HepG2 (cell line): Measurements from ENCODE around the gene PSMD1. TPM values are rescaled to one million over a fixed set of nuclear protein-coding genes. Genes with fewer than 3 reads are reported as not detected.

Source experiments
- CEBPG ChIP-seq: IDR thresholded peaks from 2 replicates; pipeline ENCODE4 v1.6.1; 2016
- DBP ChIP-seq: sonication (generic); formaldehyde crosslinking; IDR thresholded peaks from 2 replicates; pipeline ENCODE4 v1.4.0; 2020; ENCODE audit warnings: missing genetic modification reagents; ENCODE audit errors: not compliant biosample characterization
- DZIP1 ChIP-seq: sonication (generic); formaldehyde crosslinking; IDR thresholded peaks from 2 replicates; pipeline ENCODE4 v1.5.0; 2020; ENCODE audit warnings: mild to moderate bottlenecking, missing genetic modification reagents
- IRF9 ChIP-seq: sonication (generic); formaldehyde crosslinking; IDR thresholded peaks from 2 replicates; pipeline ENCODE4 v1.8.0; 2022; ENCODE audit warnings: missing genetic modification reagents, mild to moderate bottlenecking, borderline replicate concordance
- KLF13 ChIP-seq: sonication (generic); formaldehyde crosslinking; IDR thresholded peaks from 2 replicates; pipeline ENCODE4 v1.4.0; 2020; ENCODE audit warnings: mild to moderate bottlenecking, missing genetic modification reagents
- NFRKB ChIP-seq: fragments of 450-650 bp; IDR thresholded peaks from 2 replicates; pipeline ENCODE4 v1.6.1; 2017
- NR2F2 ChIP-seq: IDR thresholded peaks from 2 replicates; pipeline ENCODE4 v1.6.1; 2012; ENCODE audit warnings: low read depth, inconsistent platforms, borderline replicate concordance
- PHB2 ChIP-seq: fragments of 450-650 bp; IDR thresholded peaks from 2 replicates; pipeline ENCODE4 v1.6.1; 2018; ENCODE audit not compliant: partially characterized antibody
- SKIL ChIP-seq: sonication (generic); formaldehyde crosslinking; IDR thresholded peaks from 2 replicates; pipeline ENCODE4 v1.8.0; 2022; ENCODE audit warnings: missing genetic modification reagents, mild to moderate bottlenecking, moderate library complexity, borderline replicate concordance
- ZFP36L2 ChIP-seq: sonication (generic); formaldehyde crosslinking; IDR thresholded peaks from 2 replicates; pipeline ENCODE4 v1.4.0; 2020; ENCODE audit warnings: missing genetic modification reagents
- ZNF253 ChIP-seq: sonication (generic); formaldehyde crosslinking; IDR thresholded peaks from 2 replicates; pipeline ENCODE4 v1.8.0; 2022; ENCODE audit warnings: mild to moderate bottlenecking, missing genetic modification reagents, borderline replicate concordance
- ZNF263 ChIP-seq: sonication (generic); formaldehyde crosslinking; IDR thresholded peaks from 2 replicates; pipeline ENCODE4 v1.4.0; 2020; ENCODE audit warnings: missing genetic modification reagents
- ZNF646 ChIP-seq: sonication (generic); formaldehyde crosslinking; IDR thresholded peaks from 2 replicates; pipeline ENCODE4 v1.9.0; 2021; ENCODE audit warnings: mild to moderate bottlenecking, missing genetic modification reagents
- ZNF660 ChIP-seq: sonication (generic); formaldehyde crosslinking; IDR thresholded peaks from 2 replicates; pipeline ENCODE4 v1.5.1; 2020; ENCODE audit warnings: mild to moderate bottlenecking, low read depth, missing genetic modification reagents, borderline replicate concordance
- ZNF766 ChIP-seq: sonication (generic); formaldehyde crosslinking; IDR thresholded peaks from 2 replicates; pipeline ENCODE4 v1.5.0; 2020; ENCODE audit warnings: missing genetic modification reagents, borderline replicate concordance
- ZNF781 ChIP-seq: sonication (generic); formaldehyde crosslinking; IDR thresholded peaks from 2 replicates; pipeline ENCODE4 v1.5.1; 2020; ENCODE audit warnings: borderline replicate concordance, mild to moderate bottlenecking, missing genetic modification reagents; ENCODE audit errors: not compliant biosample characterization
- polyA plus RNA-seq, 8 experiments: library from polyadenylated mRNA; depleted of rRNA in 3 of 8; stranded (reverse) in 7 of 8; unstranded in 1 of 8; fragments of >200 nt; fragmentation: Illumina TruSeq in 4 of 8; extraction: Trizol in 4 of 8; gene quantifications; 2 replicates each; pipeline versions ENCODE4 v1.2.1 to v1.2.3, GENCODE V29; 2011 to 2016; ENCODE audit warnings: low read depth in 4 of 8, missing spikeins in 1 of 8, mixed read lengths in 1 of 8; ENCODE audit not compliant: insufficient read depth in 1 of 8
- total RNA-seq, 5 experiments: library from RNA; depleted of rRNA; stranded (reverse); fragments of >200 nt; fragmentation: Illumina TruSeq; extraction: Trizol; gene quantifications; 2 replicates each; pipeline ENCODE4 v1.2.3, GENCODE V29; 2016; ENCODE audit warnings: low read depth in 1 of 5

The PSMD1 gene
- total and polyA plus RNA-seq, 2 of the 13 experiments (the other 11 are each of a cell fraction or from before 2014, with no cell fraction given), result 136 to 191 TPM

GRCh38 chr2:231047274-231047922 is 9.3 kb upstream of the PSMD1 start (continued):
- TF ChIP-seq ZNF646, result no peak
- TF ChIP-seq ZNF660 (CRISPR knock-in tag), result no peak
- peak; percentile 91; the same call in 1 of the 2 replicates for TF ChIP-seq ZNF766 (CRISPR knock-in tag)
- peak; percentile 47; the same call in 1 of the 2 replicates for TF ChIP-seq CEBPG
- no peak for TF ChIP-seq ZFP36L2
- TF ChIP-seq PHB2, result no peak
- TF ChIP-seq ZNF781 (CRISPR knock-in tag), result no peak
- no peak for TF ChIP-seq DBP (CRISPR knock-in tag)
- TF ChIP-seq IRF9 (CRISPR knock-in tag), result no peak
- TF ChIP-seq SKIL (CRISPR knock-in tag), result no peak
- 0 out of 2 replicates have a peak, but pooled peaks have one; percentile 26 for TF ChIP-seq ZNF253 (CRISPR knock-in tag)
- TF ChIP-seq NR2F2, result no peak
- TF ChIP-seq NFRKB, result no peak
- no peak for TF ChIP-seq DZIP1 (CRISPR knock-in tag)
- TF ChIP-seq KLF13 (CRISPR knock-in tag), result no peak
- TF ChIP-seq ZNF263, result peak; percentile 50; the same call in 1 of the 2 replicates
